K562 (cell line): ENCODE data around the gene CPZ. TPM values are rescaled to one million over a fixed set of nuclear protein-coding genes. Genes with fewer than 3 reads are reported as not detected.

Experiments
- ATAC-seq: fragments of 200-7000 bp; cut with Tn5 transposase; 3 replicates; pipeline ENCODE4 v1.9.1; 2020; ENCODE audit warnings: moderate library complexity
- BruUV-seq: library from RNA; stranded (reverse); fragments of 400-500 nt; replicated peaks from 2 replicates; lab custom pipeline; 2021; lab: Mats Ljungman, UMichigan
- CTCF ChIA-PET: fragments of 300-600 bp; formaldehyde crosslinking; extraction: SDS; loops from one replicate; lab custom pipeline; 2021; ENCODE audit warnings: low intra/inter-chr PET ratio; lab: Yijun Ruan, JAX
- POLR2A ChIA-PET: fragments of 300-600, 350-650 bp; sonication (Branson Sonifier 250); formaldehyde crosslinking; extraction: SDS; loops from one replicate; lab custom pipeline; 2021; ENCODE audit warnings: antibody characterized with exemption, inconsistent platforms; lab: Yijun Ruan, JAX
- DNase-seq, 4 experiments: peaks; one replicate each; pipeline versions ENCODE4 v3.0.0 to v3.0.0-alpha.2; 2011 to 2018; ENCODE audit warnings: low spot score in 3 of 4, mixed read lengths in 3 of 4; ENCODE audit errors: extremely low read depth in 1 of 4
- FAIRE-seq: peaks from 2 replicates; lab custom pipeline; 2011; peaks lifted over from hg19 to GRCh38; lab: Jason Lieb, UNC
- H2AFZ ChIP-seq: 2 replicates; pipeline ENCODE4 v1.6.0; 2011; ENCODE audit warnings: low read depth, low read length, control low read depth, inconsistent platforms
- H3K27ac ChIP-seq: fragments of 200-600 bp; 3 replicates; pipeline ENCODE4 v1.8.0; 2011; ENCODE audit warnings: low read depth, mild to moderate bottlenecking, control low read depth, inconsistent platforms, low read length, moderate library complexity, mixed read lengths; ENCODE audit errors: extremely low read depth
- H3K27me3 ChIP-seq, 2 experiments: fragments of 300-600 bp in 1 of 2; 2 replicates in 1 of 2; 3 replicates in 1 of 2; pipeline versions ENCODE4 v1.6.0 to v1.8.0; 2011; ENCODE audit warnings: inconsistent platforms in 2 of 2, low read length in 2 of 2, mild to moderate bottlenecking in 1 of 2, mixed read lengths in 1 of 2, moderate library complexity in 1 of 2; ENCODE audit not compliant: control insufficient read depth in 2 of 2, insufficient read depth in 2 of 2
- H3K36me3 ChIP-seq: fragments of 300-600 bp; 3 replicates; pipeline ENCODE4 v1.8.0; 2011; ENCODE audit warnings: mild to moderate bottlenecking, low read length, inconsistent platforms; ENCODE audit not compliant: control insufficient read depth, insufficient read depth
- H3K4me1 ChIP-seq, 2 experiments: fragments of 200-600 bp in 1 of 2; replicated peaks in 1 of 2; 2 replicates in 1 of 2; 3 replicates in 1 of 2; pipeline versions ENCODE4 v1.5.1 to v1.8.0; 2011; ENCODE audit warnings: inconsistent platforms in 2 of 2, low read length in 2 of 2, mild to moderate bottlenecking in 1 of 2, mixed read lengths in 1 of 2, moderate library complexity in 1 of 2; ENCODE audit not compliant: control insufficient read depth in 2 of 2, insufficient read depth in 2 of 2
- H3K4me2 ChIP-seq: 2 replicates; pipeline ENCODE4 v1.6.1; 2011; ENCODE audit warnings: low read length, control low read depth, inconsistent platforms, mixed read lengths; ENCODE audit not compliant: insufficient read depth
- H3K4me3 ChIP-seq: fragments of 200-600 bp; sonication (generic), shearing (Covaris generic); 2 replicates; pipeline ENCODE4 v1.5.1; 2016; ENCODE audit warnings: control low read depth, inconsistent platforms
- H3K79me2 ChIP-seq: fragments of 200-600 bp; 3 replicates; pipeline ENCODE4 v1.8.0; 2011; ENCODE audit warnings: low read length, inconsistent platforms; ENCODE audit not compliant: control insufficient read depth, insufficient read depth
- H3K9ac ChIP-seq, 2 experiments: 2 replicates each; pipeline versions ENCODE4 v1.6.0 to v1.6.1; 2011; ENCODE audit warnings: low read depth in 2 of 2, low read length in 2 of 2, control low read depth in 1 of 2, inconsistent platforms in 1 of 2, mild to moderate bottlenecking in 1 of 2, mixed read lengths in 1 of 2; ENCODE audit not compliant: insufficient read depth in 1 of 2
- H3K9me1 ChIP-seq: one replicate; pipeline ENCODE4 v1.6.0; 2011; ENCODE audit warnings: inconsistent platforms, mild to moderate bottlenecking, low read length, moderate library complexity; ENCODE audit not compliant: control insufficient read depth, insufficient read depth
- H3K9me3 ChIP-seq: replicated peaks from 2 replicates; pipeline ENCODE4 v1.5.1; 2011; ENCODE audit warnings: low read depth, low read length, inconsistent platforms; ENCODE audit not compliant: control insufficient read depth, insufficient read depth
- H4K20me1 ChIP-seq: replicated peaks from 2 replicates; pipeline ENCODE4 v1.6.1; 2011; ENCODE audit warnings: low read length, inconsistent platforms, mixed read lengths; ENCODE audit not compliant: control insufficient read depth, insufficient read depth
- BACH1 ChIP-seq: fragments of 200-800 bp; sonication (Bioruptor generic); IDR thresholded peaks from 2 replicates; pipeline ENCODE4 v1.6.1; 2016; ENCODE audit warnings: missing genetic modification characterization, missing compliant biosample characterization
- BRCA1 ChIP-seq, 2 experiments: fragments of 450-650 bp in 1 of 2; sonication (generic) in 1 of 2; formaldehyde crosslinking in 1 of 2; IDR thresholded peaks; 2 replicates each; pipeline versions ENCODE4 v1.5.0 to v1.6.1; 2017 to 2020; ENCODE audit warnings: mild to moderate bottlenecking in 1 of 2, missing genetic modification reagents in 1 of 2
- FUS ChIP-seq: fragments of 200-400 bp; formaldehyde crosslinking; optimal IDR thresholded peaks from 2 replicates; pipeline ENCODE3; 2017; ENCODE audit warnings: low read depth, low read length
- ILF3 ChIP-seq: fragments of 450-650 bp; IDR thresholded peaks from 2 replicates; pipeline ENCODE4 v1.6.1; 2018; ENCODE audit warnings: antibody characterized with exemption, mild to moderate bottlenecking, moderate library complexity, borderline replicate concordance
- MBD2 ChIP-seq: sonication (generic); IDR thresholded peaks from 2 replicates; pipeline ENCODE4 v1.6.1; 2016; ENCODE audit warnings: low read depth, borderline replicate concordance
- MLX ChIP-seq, 2 experiments: fragments of 450-650 bp in 1 of 2; sonication (generic) in 1 of 2; formaldehyde crosslinking; conservative IDR thresholded peaks; 2 replicates each; pipeline versions ENCODE4 v1.4.0 to v1.8.1; 2020 to 2022; ENCODE audit warnings: mild to moderate bottlenecking in 1 of 2, missing genetic modification reagents in 1 of 2
- NELFE ChIP-seq: IDR thresholded peaks from 2 replicates; pipeline ENCODE4 v1.6.1; 2011; ENCODE audit warnings: mild to moderate bottlenecking; ENCODE audit not compliant: insufficient read depth, insufficient read length
- POLR2AphosphoS5 ChIP-seq: IDR thresholded peaks from 2 replicates; pipeline ENCODE4 v1.6.1; 2011; ENCODE audit warnings: mild to moderate bottlenecking, low read depth, low read length, moderate library complexity; ENCODE audit not compliant: control insufficient read depth, insufficient read depth
- TCF7 ChIP-seq: sonication (generic); IDR thresholded peaks from 2 replicates; pipeline ENCODE4 v1.6.1; 2016; ENCODE audit warnings: antibody characterized with exemption, borderline replicate concordance
- WGBS: fragments of 100-300 bp; shearing (Covaris generic); methylation state at CpG from one replicate; pipeline ENCODE4 v1.1.6; 2016; ENCODE audit warnings: low coverage, mixed read lengths; ENCODE audit not compliant: insufficient coverage; ENCODE audit errors: missing lambda C conversion rate; 5-methylcytosine and 5-hydroxymethylcytosine counted together
- in situ Hi-C: fragments of 300-500 bp; cut with MboI; formaldehyde crosslinking; loops from 4 replicates; pipeline ENCODE4 v1.15.0; 2018; ENCODE audit warnings: inconsistent platforms, mixed read lengths
- intact Hi-C: fragments of 100-400 bp; cut with micrococcal nuclease; formaldehyde crosslinking; loops from 2 replicates; pipeline ENCODE4 v1.14.2; 2022
- polyA plus RNA-seq, 8 experiments: library from polyadenylated mRNA; depleted of rRNA in 4 of 8; stranded (reverse) in 5 of 8; unstranded in 3 of 8; fragments of >200 nt; fragmentation: Nextera tagmentation in 2 of 8; fragmentation: Illumina TruSeq in 1 of 8; extraction: Ambion mirVana in 2 of 8; extraction: Trizol in 1 of 8; gene quantifications; 2 replicates each; pipeline versions ENCODE4 v1.2.1 to v1.2.3, GENCODE V29; 2011 to 2014; ENCODE audit warnings: inconsistent platforms in 1 of 8, missing spikeins in 1 of 8
- total RNA-seq, 7 experiments: library from RNA; depleted of rRNA in 6 of 7; stranded (reverse); fragments of >200 nt in 6 of 7; fragmentation: Illumina TruSeq in 2 of 7; extraction: Trizol in 2 of 7; gene quantifications; 2 replicates each; pipeline versions ENCODE4 v1.2.1 to v1.2.3, GENCODE V29; 2011 to 2021; ENCODE audit warnings: low replicate concordance in 1 of 7
- TF ChIP-seq, protein P1 (sequence below): fragments of 150-350 bp; IDR thresholded peaks from 2 replicates; pipeline ENCODE4 v1.6.1; 2014; ENCODE audit warnings: low read depth, mild to moderate bottlenecking, low read length, borderline replicate concordance
- TF ChIP-seq, protein P2 (sequence below): fragments of 250-450 bp; sonication (Bioruptor Pico); IDR thresholded peaks from 2 replicates; pipeline ENCODE4 v1.4.0; 2020; ENCODE audit warnings: borderline replicate concordance
- TF ChIP-seq, protein P3 (sequence below): IDR thresholded peaks from 2 replicates; pipeline ENCODE4 v1.6.1; 2016; ENCODE audit warnings: missing genetic modification characterization, missing compliant biosample characterization
- TF ChIP-seq, protein P4 (sequence below): fragments of 250-450 bp; sonication (Bioruptor Pico); IDR thresholded peaks from 2 replicates; pipeline ENCODE4 v1.5.0; 2020; ENCODE audit warnings: mild to moderate bottlenecking

Gene CPZ
- total and polyA plus RNA-seq, 9 of the 15 experiments (the other 6 are each of a cell fraction or from before 2014, with no cell fraction given), result 0.06 to 2.2 (median 1.2) TPM; not detected in 1

- 4% methylated on average over 11 of the region's 11 CpGs for WGBS
- Histone ChIP-seq H3K79me2 (no peaks in the 10 kb centered on the region), H2AFZ (no peak overlapping the region), H3K27ac (no peak overlapping the region), H3K9me1 (no peaks in the 10 kb centered on the region), H3K4me3 (no peak overlapping the region), H3K9me3 (no peaks in the 10 kb centered on the region), H3K4me2 (no peak overlapping the region), H3K27me3 (peaks cover 21 to 71% of the 10 kb centered on the region in 2 experiments; a peak in 4 of 5 replicates), H3K36me3 (no peaks in the 10 kb centered on the region), H4K20me1 (peaks cover 3% of the 10 kb centered on the region; the same call in 1 of the 2 replicates), H3K4me1 (no peaks in the 10 kb centered on the region), H3K9ac (no peak overlapping the region)
- in situ Hi-C loops, result no loop called here
- intact Hi-C loops, result no loop called here
- no TSS peak for BruUV-seq
- ATAC-seq (no peak), FAIRE-seq (no peak), DNase-seq (no peak)
- ChIA-PET POLR2A (no interaction called here), CTCF (no interaction called here)
- TF ChIP-seq MLX (CRISPR knock-in tag; conservative IDR thresholded peaks at IDR 0.05) (no peak), TCF7 (no peak), FUS (no peak), POLR2AphosphoS5 (no peak), BACH1 (tag) (no peak), MBD2 (no peak), BRCA1 (IDR thresholded peaks at IDR 0.05) (no peak), BRCA1 (CRISPR knock-in tag; IDR thresholded peaks at IDR 0.05) (no peak), NELFE (no peak), ILF3 (no peak)
- TF ChIP-seq, protein P1, sequence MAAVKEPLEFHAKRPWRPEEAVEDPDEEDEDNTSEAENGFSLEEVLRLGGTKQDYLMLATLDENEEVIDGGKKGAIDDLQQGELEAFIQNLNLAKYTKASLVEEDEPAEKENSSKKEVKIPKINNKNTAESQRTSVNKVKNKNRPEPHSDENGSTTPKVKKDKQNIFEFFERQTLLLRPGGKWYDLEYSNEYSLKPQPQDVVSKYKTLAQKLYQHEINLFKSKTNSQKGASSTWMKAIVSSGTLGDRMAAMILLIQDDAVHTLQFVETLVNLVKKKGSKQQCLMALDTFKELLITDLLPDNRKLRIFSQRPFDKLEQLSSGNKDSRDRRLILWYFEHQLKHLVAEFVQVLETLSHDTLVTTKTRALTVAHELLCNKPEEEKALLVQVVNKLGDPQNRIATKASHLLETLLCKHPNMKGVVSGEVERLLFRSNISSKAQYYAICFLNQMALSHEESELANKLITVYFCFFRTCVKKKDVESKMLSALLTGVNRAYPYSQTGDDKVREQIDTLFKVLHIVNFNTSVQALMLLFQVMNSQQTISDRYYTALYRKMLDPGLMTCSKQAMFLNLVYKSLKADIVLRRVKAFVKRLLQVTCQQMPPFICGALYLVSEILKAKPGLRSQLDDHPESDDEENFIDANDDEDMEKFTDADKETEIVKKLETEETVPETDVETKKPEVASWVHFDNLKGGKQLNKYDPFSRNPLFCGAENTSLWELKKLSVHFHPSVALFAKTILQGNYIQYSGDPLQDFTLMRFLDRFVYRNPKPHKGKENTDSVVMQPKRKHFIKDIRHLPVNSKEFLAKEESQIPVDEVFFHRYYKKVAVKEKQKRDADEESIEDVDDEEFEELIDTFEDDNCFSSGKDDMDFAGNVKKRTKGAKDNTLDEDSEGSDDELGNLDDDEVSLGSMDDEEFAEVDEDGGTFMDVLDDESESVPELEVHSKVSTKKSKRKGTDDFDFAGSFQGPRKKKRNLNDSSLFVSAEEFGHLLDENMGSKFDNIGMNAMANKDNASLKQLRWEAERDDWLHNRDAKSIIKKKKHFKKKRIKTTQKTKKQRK, result no peak
- TF ChIP-seq, protein P2, sequence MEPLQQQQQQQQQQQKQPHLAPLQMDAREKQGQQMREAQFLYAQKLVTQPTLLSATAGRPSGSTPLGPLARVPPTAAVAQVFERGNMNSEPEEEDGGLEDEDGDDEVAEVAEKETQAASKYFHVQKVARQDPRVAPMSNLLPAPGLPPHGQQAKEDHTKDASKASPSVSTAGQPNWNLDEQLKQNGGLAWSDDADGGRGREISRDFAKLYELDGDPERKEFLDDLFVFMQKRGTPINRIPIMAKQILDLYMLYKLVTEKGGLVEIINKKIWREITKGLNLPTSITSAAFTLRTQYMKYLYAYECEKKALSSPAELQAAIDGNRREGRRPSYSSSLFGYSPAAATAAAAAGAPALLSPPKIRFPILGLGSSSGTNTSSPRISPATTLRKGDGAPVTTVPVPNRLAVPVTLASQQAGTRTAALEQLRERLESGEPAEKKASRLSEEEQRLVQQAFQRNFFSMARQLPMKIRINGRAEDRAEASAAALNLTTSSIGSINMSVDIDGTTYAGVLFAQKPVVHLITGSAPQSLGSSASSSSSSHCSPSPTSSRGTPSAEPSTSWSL (CRISPR knock-in tag), result no peak
- TF ChIP-seq, protein P3, sequence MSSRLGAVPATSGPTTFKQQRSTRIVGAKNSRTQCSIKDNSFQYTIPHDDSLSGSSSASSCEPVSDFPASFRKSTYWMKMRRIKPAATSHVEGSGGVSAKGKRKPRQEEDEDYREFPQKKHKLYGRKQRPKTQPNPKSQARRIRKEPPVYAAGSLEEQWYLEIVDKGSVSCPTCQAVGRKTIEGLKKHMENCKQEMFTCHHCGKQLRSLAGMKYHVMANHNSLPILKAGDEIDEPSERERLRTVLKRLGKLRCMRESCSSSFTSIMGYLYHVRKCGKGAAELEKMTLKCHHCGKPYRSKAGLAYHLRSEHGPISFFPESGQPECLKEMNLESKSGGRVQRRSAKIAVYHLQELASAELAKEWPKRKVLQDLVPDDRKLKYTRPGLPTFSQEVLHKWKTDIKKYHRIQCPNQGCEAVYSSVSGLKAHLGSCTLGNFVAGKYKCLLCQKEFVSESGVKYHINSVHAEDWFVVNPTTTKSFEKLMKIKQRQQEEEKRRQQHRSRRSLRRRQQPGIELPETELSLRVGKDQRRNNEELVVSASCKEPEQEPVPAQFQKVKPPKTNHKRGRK (tag), result no peak
- TF ChIP-seq, protein P4, sequence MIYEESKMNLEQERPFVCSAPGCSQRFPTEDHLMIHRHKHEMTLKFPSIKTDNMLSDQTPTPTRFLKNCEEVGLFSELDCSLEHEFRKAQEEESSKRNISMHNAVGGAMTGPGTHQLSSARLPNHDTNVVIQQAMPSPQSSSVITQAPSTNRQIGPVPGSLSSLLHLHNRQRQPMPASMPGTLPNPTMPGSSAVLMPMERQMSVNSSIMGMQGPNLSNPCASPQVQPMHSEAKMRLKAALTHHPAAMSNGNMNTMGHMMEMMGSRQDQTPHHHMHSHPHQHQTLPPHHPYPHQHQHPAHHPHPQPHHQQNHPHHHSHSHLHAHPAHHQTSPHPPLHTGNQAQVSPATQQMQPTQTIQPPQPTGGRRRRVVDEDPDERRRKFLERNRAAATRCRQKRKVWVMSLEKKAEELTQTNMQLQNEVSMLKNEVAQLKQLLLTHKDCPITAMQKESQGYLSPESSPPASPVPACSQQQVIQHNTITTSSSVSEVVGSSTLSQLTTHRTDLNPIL, result no peak
These were observed 48.3 kb downstream of the CPZ start for GRCh38 chr4:8640816-8641215.
